HepG2 (cell line): Measurements from ENCODE around the gene COMT. TPM values are rescaled to one million over a fixed set of nuclear protein-coding genes. Genes with fewer than 3 reads are reported as not detected.

Source experiments
- BHLHE40 ChIP-seq: IDR thresholded peaks from 2 replicates; pipeline ENCODE4 v1.6.1; 2011; ENCODE audit warnings: low read length, improper control_type of control experiment
- CBX1 ChIP-seq: IDR thresholded peaks from one replicate; pipeline ENCODE4 v1.6.1; 2016; ENCODE audit warnings: antibody characterized with exemption, low read depth
- EED ChIP-seq: sonication (generic); formaldehyde crosslinking; IDR thresholded peaks from 2 replicates; pipeline ENCODE4 v1.5.0; 2020; ENCODE audit warnings: mild to moderate bottlenecking, missing genetic modification reagents
- ELF3 ChIP-seq: IDR thresholded peaks from 2 replicates; pipeline ENCODE4 v1.6.1; 2016; ENCODE audit warnings: missing genetic modification reagents, missing compliant biosample characterization
- HNRNPLL ChIP-seq: fragments of 200-400 bp; formaldehyde crosslinking; IDR thresholded peaks from 2 replicates; pipeline ENCODE4 v1.6.1; 2017; ENCODE audit warnings: mild to moderate bottlenecking, low read depth, low read length; ENCODE audit not compliant: poor library complexity, severe bottlenecking
- NCOR1 ChIP-seq: fragments of 200-600 bp; sonication (generic); IDR thresholded peaks from 2 replicates; pipeline ENCODE4 v1.7.0; 2017; ENCODE audit warnings: antibody characterized with exemption, low read length, borderline replicate concordance
- NFYB ChIP-seq: sonication (generic); formaldehyde crosslinking; IDR thresholded peaks from 2 replicates; pipeline ENCODE4 v1.4.0; 2020; ENCODE audit warnings: missing genetic modification reagents
- NFYC ChIP-seq: IDR thresholded peaks from 2 replicates; pipeline ENCODE4 v1.6.1; 2016; ENCODE audit warnings: missing genetic modification reagents, missing compliant biosample characterization
- REXO4 ChIP-seq: sonication (generic); formaldehyde crosslinking; IDR thresholded peaks from 2 replicates; pipeline ENCODE4 v1.8.0; 2022; ENCODE audit warnings: missing genetic modification reagents, mild to moderate bottlenecking, borderline replicate concordance
- SUZ12 ChIP-seq: fragments of 150-350 bp; IDR thresholded peaks from 2 replicates; pipeline ENCODE4 v1.6.1; 2014; ENCODE audit warnings: low read depth, low read length
- TAF1 ChIP-seq: sonication (generic); formaldehyde crosslinking; IDR thresholded peaks from 2 replicates; pipeline ENCODE4 v1.4.0; 2020; ENCODE audit warnings: missing genetic modification reagents
- ZFP36L2 ChIP-seq: sonication (generic); formaldehyde crosslinking; IDR thresholded peaks from 2 replicates; pipeline ENCODE4 v1.4.0; 2020; ENCODE audit warnings: missing genetic modification reagents
- ZNF180 ChIP-seq: sonication (generic); formaldehyde crosslinking; IDR thresholded peaks from 2 replicates; pipeline ENCODE4 v1.4.0; 2020; ENCODE audit warnings: low read depth, missing genetic modification reagents, borderline replicate concordance
- ZNF556 ChIP-seq: sonication (generic); formaldehyde crosslinking; IDR thresholded peaks from 2 replicates; pipeline ENCODE4 v1.4.0; 2020; ENCODE audit warnings: mild to moderate bottlenecking, missing genetic modification reagents, borderline replicate concordance
- ZNF558 ChIP-seq: sonication (generic); formaldehyde crosslinking; IDR thresholded peaks from 2 replicates; pipeline ENCODE4 v1.9.0; 2022; ENCODE audit warnings: mild to moderate bottlenecking, missing genetic modification reagents, borderline replicate concordance
- ZNF589 ChIP-seq: sonication (generic); formaldehyde crosslinking; conservative IDR thresholded peaks from 2 replicates; pipeline ENCODE4 v1.8.0; 2022; ENCODE audit warnings: mild to moderate bottlenecking, moderate library complexity, missing genetic modification reagents
- ZNF766 ChIP-seq: sonication (generic); formaldehyde crosslinking; IDR thresholded peaks from 2 replicates; pipeline ENCODE4 v1.5.0; 2020; ENCODE audit warnings: missing genetic modification reagents, borderline replicate concordance
- ZNF772 ChIP-seq: sonication (generic); formaldehyde crosslinking; IDR thresholded peaks from 2 replicates; pipeline ENCODE4 v1.5.0; 2020; ENCODE audit warnings: mild to moderate bottlenecking, missing genetic modification reagents
- ZNF775 ChIP-seq: sonication (generic); formaldehyde crosslinking; IDR thresholded peaks from 2 replicates; pipeline ENCODE4 v1.4.0; 2020; ENCODE audit warnings: missing genetic modification reagents, mild to moderate bottlenecking, moderate library complexity, borderline replicate concordance
- ZNF781 ChIP-seq: sonication (generic); formaldehyde crosslinking; IDR thresholded peaks from 2 replicates; pipeline ENCODE4 v1.5.1; 2020; ENCODE audit warnings: borderline replicate concordance, mild to moderate bottlenecking, missing genetic modification reagents; ENCODE audit errors: not compliant biosample characterization
- polyA plus RNA-seq, 8 experiments: library from polyadenylated mRNA; depleted of rRNA in 3 of 8; stranded (reverse) in 7 of 8; unstranded in 1 of 8; fragments of >200 nt; fragmentation: Illumina TruSeq in 4 of 8; extraction: Trizol in 4 of 8; gene quantifications; 2 replicates each; pipeline versions ENCODE4 v1.2.1 to v1.2.3, GENCODE V29; 2011 to 2016; ENCODE audit warnings: low read depth in 4 of 8, missing spikeins in 1 of 8, mixed read lengths in 1 of 8; ENCODE audit not compliant: insufficient read depth in 1 of 8
- total RNA-seq, 5 experiments: library from RNA; depleted of rRNA; stranded (reverse); fragments of >200 nt; fragmentation: Illumina TruSeq; extraction: Trizol; gene quantifications; 2 replicates each; pipeline ENCODE4 v1.2.3, GENCODE V29; 2016; ENCODE audit warnings: low read depth in 1 of 5
- TF ChIP-seq, protein P1 (sequence below): sonication (generic); formaldehyde crosslinking; IDR thresholded peaks from 2 replicates; pipeline ENCODE4 v1.5.0; 2020; ENCODE audit warnings: mild to moderate bottlenecking, missing genetic modification reagents, borderline replicate concordance
- TF ChIP-seq, protein P2 (sequence below), 2 experiments: fragments of 450-650 bp in 1 of 2; sonication (generic) in 1 of 2; formaldehyde crosslinking; IDR thresholded peaks; 2 replicates each; pipeline versions ENCODE4 v1.5.0 to v1.8.0; 2020 to 2022; ENCODE audit warnings: mild to moderate bottlenecking in 1 of 2, missing genetic modification reagents in 1 of 2
- TF ChIP-seq, protein P3 (sequence below): IDR thresholded peaks from 2 replicates; pipeline ENCODE4 v1.6.1; 2016; ENCODE audit warnings: missing compliant biosample characterization, missing genetic modification reagents, borderline replicate concordance
- TF ChIP-seq, protein P4 (sequence below): sonication (generic); formaldehyde crosslinking; IDR thresholded peaks from 2 replicates; pipeline ENCODE4 v1.8.0; 2022; ENCODE audit warnings: mild to moderate bottlenecking, missing genetic modification reagents, moderate library complexity

The COMT gene
- total and polyA plus RNA-seq, 2 of the 13 experiments (the other 11 are each of a cell fraction or from before 2014, with no cell fraction given) = 156 to 162 TPM

DNA sequence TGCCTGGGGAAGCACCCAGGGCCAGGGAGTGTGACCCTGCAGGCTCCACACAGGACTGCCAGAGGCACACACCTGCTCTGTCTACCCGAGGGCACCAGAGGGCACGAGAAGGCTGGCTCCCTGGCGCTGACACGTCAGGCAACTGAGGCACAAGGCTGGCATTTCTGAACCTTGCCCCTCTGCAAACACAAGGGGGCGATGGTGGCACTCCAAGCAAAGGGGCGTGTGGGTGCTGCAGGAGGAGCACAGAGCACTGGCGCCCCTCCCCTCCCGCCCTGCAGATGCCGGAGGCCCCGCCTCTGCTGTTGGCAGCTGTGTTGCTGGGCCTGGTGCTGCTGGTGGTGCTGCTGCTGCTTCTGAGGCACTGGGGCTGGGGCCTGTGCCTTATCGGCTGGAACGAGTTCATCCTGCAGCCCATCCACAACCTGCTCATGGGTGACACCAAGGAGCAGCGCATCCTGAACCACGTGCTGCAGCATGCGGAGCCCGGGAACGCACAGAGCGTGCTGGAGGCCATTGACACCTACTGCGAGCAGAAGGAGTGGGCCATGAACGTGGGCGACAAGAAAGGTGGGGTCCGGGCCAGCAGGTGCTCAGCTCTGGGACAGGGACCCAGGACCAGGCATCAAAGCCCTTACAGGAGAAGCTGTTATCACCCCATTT is 20.8 kb downstream of the COMT start (continued):
- TF ChIP-seq, protein P1, sequence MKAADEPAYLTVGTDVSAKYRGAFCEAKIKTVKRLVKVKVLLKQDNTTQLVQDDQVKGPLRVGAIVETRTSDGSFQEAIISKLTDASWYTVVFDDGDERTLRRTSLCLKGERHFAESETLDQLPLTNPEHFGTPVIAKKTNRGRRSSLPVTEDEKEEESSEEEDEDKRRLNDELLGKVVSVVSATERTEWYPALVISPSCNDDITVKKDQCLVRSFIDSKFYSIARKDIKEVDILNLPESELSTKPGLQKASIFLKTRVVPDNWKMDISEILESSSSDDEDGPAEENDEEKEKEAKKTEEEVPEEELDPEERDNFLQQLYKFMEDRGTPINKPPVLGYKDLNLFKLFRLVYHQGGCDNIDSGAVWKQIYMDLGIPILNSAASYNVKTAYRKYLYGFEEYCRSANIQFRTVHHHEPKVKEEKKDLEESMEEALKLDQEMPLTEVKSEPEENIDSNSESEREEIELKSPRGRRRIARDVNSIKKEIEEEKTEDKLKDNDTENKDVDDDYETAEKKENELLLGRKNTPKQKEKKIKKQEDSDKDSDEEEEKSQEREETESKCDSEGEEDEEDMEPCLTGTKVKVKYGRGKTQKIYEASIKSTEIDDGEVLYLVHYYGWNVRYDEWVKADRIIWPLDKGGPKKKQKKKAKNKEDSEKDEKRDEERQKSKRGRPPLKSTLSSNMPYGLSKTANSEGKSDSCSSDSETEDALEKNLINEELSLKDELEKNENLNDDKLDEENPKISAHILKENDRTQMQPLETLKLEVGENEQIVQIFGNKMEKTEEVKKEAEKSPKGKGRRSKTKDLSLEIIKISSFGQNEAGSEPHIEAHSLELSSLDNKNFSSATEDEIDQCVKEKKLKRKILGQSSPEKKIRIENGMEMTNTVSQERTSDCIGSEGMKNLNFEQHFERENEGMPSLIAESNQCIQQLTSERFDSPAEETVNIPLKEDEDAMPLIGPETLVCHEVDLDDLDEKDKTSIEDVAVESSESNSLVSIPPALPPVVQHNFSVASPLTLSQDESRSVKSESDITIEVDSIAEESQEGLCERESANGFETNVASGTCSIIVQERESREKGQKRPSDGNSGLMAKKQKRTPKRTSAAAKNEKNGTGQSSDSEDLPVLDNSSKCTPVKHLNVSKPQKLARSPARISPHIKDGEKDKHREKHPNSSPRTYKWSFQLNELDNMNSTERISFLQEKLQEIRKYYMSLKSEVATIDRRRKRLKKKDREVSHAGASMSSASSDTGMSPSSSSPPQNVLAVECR (CRISPR knock-in tag) = peak; percentile 28; the same call in 1 of the 2 replicates
- TF ChIP-seq ZNF766 = no peak
- TF ChIP-seq EED (CRISPR knock-in tag) = no peak
- no peak for TF ChIP-seq REXO4 (CRISPR knock-in tag)
- TF ChIP-seq ZNF589 (CRISPR knock-in tag) = no peak
- TF ChIP-seq ZNF772 = peak; percentile 41
- TF ChIP-seq, protein P2, sequence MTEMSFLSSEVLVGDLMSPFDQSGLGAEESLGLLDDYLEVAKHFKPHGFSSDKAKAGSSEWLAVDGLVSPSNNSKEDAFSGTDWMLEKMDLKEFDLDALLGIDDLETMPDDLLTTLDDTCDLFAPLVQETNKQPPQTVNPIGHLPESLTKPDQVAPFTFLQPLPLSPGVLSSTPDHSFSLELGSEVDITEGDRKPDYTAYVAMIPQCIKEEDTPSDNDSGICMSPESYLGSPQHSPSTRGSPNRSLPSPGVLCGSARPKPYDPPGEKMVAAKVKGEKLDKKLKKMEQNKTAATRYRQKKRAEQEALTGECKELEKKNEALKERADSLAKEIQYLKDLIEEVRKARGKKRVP (CRISPR knock-in tag; IDR thresholded peaks at IDR 0.05) = no peak
- peak; percentile 56 for TF ChIP-seq CBX1
- TF ChIP-seq, protein P3, sequence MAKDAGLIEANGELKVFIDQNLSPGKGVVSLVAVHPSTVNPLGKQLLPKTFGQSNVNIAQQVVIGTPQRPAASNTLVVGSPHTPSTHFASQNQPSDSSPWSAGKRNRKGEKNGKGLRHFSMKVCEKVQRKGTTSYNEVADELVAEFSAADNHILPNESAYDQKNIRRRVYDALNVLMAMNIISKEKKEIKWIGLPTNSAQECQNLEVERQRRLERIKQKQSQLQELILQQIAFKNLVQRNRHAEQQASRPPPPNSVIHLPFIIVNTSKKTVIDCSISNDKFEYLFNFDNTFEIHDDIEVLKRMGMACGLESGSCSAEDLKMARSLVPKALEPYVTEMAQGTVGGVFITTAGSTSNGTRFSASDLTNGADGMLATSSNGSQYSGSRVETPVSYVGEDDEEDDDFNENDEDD (CRISPR knock-in tag) = peak; percentile 28; the same call in 1 of the 2 replicates
- no peak for TF ChIP-seq NCOR1
- TF ChIP-seq ZNF558 (CRISPR knock-in tag) = no peak
- TF ChIP-seq NFYC (CRISPR knock-in tag) = no peak
- TF ChIP-seq ELF3 (CRISPR knock-in tag) = no peak
- TF ChIP-seq HNRNPLL = peak; percentile 31
- TF ChIP-seq SUZ12 = no peak
- TF ChIP-seq NFYB (CRISPR knock-in tag) = no peak
- TF ChIP-seq ZNF781 (CRISPR knock-in tag) = no peak
- TF ChIP-seq ZNF775 (CRISPR knock-in tag) = no peak
- TF ChIP-seq ZFP36L2 = no peak
- TF ChIP-seq, protein P4, sequence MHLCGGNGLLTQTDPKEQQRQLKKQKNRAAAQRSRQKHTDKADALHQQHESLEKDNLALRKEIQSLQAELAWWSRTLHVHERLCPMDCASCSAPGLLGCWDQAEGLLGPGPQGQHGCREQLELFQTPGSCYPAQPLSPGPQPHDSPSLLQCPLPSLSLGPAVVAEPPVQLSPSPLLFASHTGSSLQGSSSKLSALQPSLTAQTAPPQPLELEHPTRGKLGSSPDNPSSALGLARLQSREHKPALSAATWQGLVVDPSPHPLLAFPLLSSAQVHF (CRISPR knock-in tag) = no peak
- TF ChIP-seq TAF1 = 0 out of 2 replicates have a peak, but pooled peaks have one; percentile 11
- no peak for TF ChIP-seq ZNF180 (CRISPR knock-in tag)
- TF ChIP-seq ZNF556 (CRISPR knock-in tag) = no peak
- TF ChIP-seq BHLHE40 = no peak
